Endodermal cell (in vitro differentiated cells): ENCODE data around the gene WNT10A. TPM values are rescaled to one million over a fixed set of nuclear protein-coding genes. Genes with fewer than 3 reads are reported as not detected.
"Not testable (repeated sequence)": the region's sequence is repeated elsewhere in the genome, so short reads cannot be mapped to it uniquely, and the experiment has no call there.

Source experiments
- DNase-seq: peaks from one replicate; pipeline ENCODE4 v3.0.0-alpha.2; 2017
- H3K27ac ChIP-seq: 2 replicates; pipeline ENCODE4 v1.5.1; 2013; ENCODE audit warnings: mild to moderate bottlenecking, low read depth, low read length, moderate library complexity
- H3K27me3 ChIP-seq: 2 replicates; pipeline ENCODE4 v1.6.1; 2013; ENCODE audit warnings: mild to moderate bottlenecking, low read length, moderate library complexity; ENCODE audit not compliant: insufficient read depth, control insufficient read depth, poor library complexity, severe bottlenecking
- H3K36me3 ChIP-seq: 2 replicates; pipeline ENCODE4 v1.7.0; 2013; ENCODE audit warnings: mild to moderate bottlenecking, low read length, moderate library complexity; ENCODE audit not compliant: control insufficient read depth, insufficient read depth
- H3K4me1 ChIP-seq: one replicate; pipeline ENCODE4 v1.7.0; 2013; ENCODE audit warnings: low read length; ENCODE audit not compliant: control insufficient read depth, insufficient read depth
- H3K4me3 ChIP-seq: 2 replicates; pipeline ENCODE4 v1.5.1; 2013; ENCODE audit warnings: mild to moderate bottlenecking, low read length, moderate library complexity
- H3K9ac ChIP-seq: 2 replicates; pipeline ENCODE4 v1.6.1; 2013; ENCODE audit warnings: mild to moderate bottlenecking, low read length, moderate library complexity; ENCODE audit not compliant: poor library complexity, severe bottlenecking; ENCODE audit errors: extremely low read depth
- H3K9me3 ChIP-seq: 2 replicates; pipeline ENCODE4 v1.6.1; 2013; ENCODE audit warnings: mild to moderate bottlenecking, low read length, moderate library complexity; ENCODE audit not compliant: control insufficient read depth
- H3K27ac Mint-ChIP-seq: 2 replicates; pipeline ENCODE4 v1.8.0; 2020; ENCODE audit warnings: mixed read lengths
- H3K27me3 Mint-ChIP-seq: 2 replicates; pipeline ENCODE4 v1.8.0; 2021; ENCODE audit warnings: mild to moderate bottlenecking, mixed read lengths; ENCODE audit not compliant: insufficient read depth
- H3K36me3 Mint-ChIP-seq: 2 replicates; pipeline ENCODE4 v1.8.0; 2020; ENCODE audit warnings: low read depth, mixed read lengths
- H3K4me1 Mint-ChIP-seq: 2 replicates; pipeline ENCODE4 v1.8.0; 2020; ENCODE audit warnings: mixed read lengths
- H3K4me3 Mint-ChIP-seq: 2 replicates; pipeline ENCODE4 v1.8.0; 2020; ENCODE audit warnings: mild to moderate bottlenecking, moderate library complexity, mixed read lengths
- H3K9me3 Mint-ChIP-seq: 2 replicates; pipeline ENCODE4 v1.8.0; 2020; ENCODE audit warnings: mild to moderate bottlenecking, mixed read lengths
- CTCF ChIP-seq: fragments of 200-600 bp; sonication (generic); conservative IDR thresholded peaks from 2 replicates; pipeline ENCODE4 v1.5.0; 2021; ENCODE audit warnings: antibody characterized with exemption, mild to moderate bottlenecking
- WGBS, 2 experiments: methylation state at CpG; one replicate each; pipeline versions ENCODE4 v1.1.5 to v1.1.7; 2013; ENCODE audit warnings: missing lambda C conversion rate in 2 of 2, mixed read lengths in 1 of 2; ENCODE audit not compliant: insufficient coverage in 1 of 2, insufficient read length in 1 of 2; 5-methylcytosine and 5-hydroxymethylcytosine counted together
- total RNA-seq, 2 donors: library from RNA; stranded (reverse); fragmentation: NEBNext Ultra II Directional in 1 of 2; extraction: Animal tissue kit (Norgen Biotek cat#: 25700) in 1 of 2; gene quantifications; 2 replicates in 1 of 2; 3 replicates in 1 of 2; pipeline ENCODE4 v1.2.1, GENCODE V29; 2021

Gene WNT10A
- total RNA-seq, 2 donors from 2014 or later, result not detected

GRCh38 chr2:218837495-218837894 lies 43.2 kb upstream of the WNT10A start:
- H3K4me1 Mint-ChIP-seq, result peaks cover 11% of the 10 kb centered on the region
- no peak overlapping the region for H3K27ac Mint-ChIP-seq
- Histone ChIP-seq H3K9me3 (no peaks in the 10 kb centered on the region), H3K4me1 (peaks cover 2% of the 10 kb centered on the region), H3K27ac (no peak overlapping the region), H3K36me3 (no peaks in the 10 kb centered on the region), H3K9ac (no peak overlapping the region), H3K4me3 (no peak overlapping the region), H3K27me3 (no peaks in the 10 kb centered on the region)
- peaks cover 24% of the 10 kb centered on the region for H3K27me3 Mint-ChIP-seq
- 100% methylated on average over 1 to 2 of the region's 2 CpGs for WGBS, 2 experiments
- H3K9me3 Mint-ChIP-seq, result peaks cover 1% of the 10 kb centered on the region
- no peak for TF ChIP-seq CTCF
- H3K4me3 Mint-ChIP-seq, result no peak overlapping the region
- no peaks in the 10 kb centered on the region for H3K36me3 Mint-ChIP-seq
- DNase-seq, result no peak

- WGBS, 2 experiments, result 78 to 80% methylated on average over 2 to 4 of the region's 4 CpGs
- H3K4me3 Mint-ChIP-seq, result no peak overlapping the region
- Histone ChIP-seq H3K27me3 (no peaks in the 10 kb centered on the region), H3K36me3 (no peaks in the 10 kb centered on the region), H3K27ac (no peak overlapping the region), H3K9me3 (no peaks in the 10 kb centered on the region), H3K4me3 (no peak overlapping the region), H3K9ac (no peak overlapping the region), H3K4me1 (no peaks in the 10 kb centered on the region)
- no peak overlapping the region for H3K27ac Mint-ChIP-seq
- no peak for DNase-seq
- H3K27me3 Mint-ChIP-seq, result peaks cover 28% of the 10 kb centered on the region
- no peak for TF ChIP-seq CTCF
- peaks cover 12% of the 10 kb centered on the region for H3K9me3 Mint-ChIP-seq
- no peaks in the 10 kb centered on the region for H3K36me3 Mint-ChIP-seq
- no peaks in the 10 kb centered on the region for H3K4me1 Mint-ChIP-seq
Observed at GRCh38 chr2:218839430-218839829, 41.2 kb upstream of the WNT10A start.

- H3K36me3 Mint-ChIP-seq, result no peaks in the 10 kb centered on the region
- no peaks in the 10 kb centered on the region for H3K4me1 ChIP-seq
- no peak for DNase-seq
- H3K27ac ChIP-seq, result no peak overlapping the region
- H3K9me3 ChIP-seq, result no peaks in the 10 kb centered on the region
- H3K4me3 Mint-ChIP-seq, result no peak overlapping the region
- H3K4me1 Mint-ChIP-seq, result no peaks in the 10 kb centered on the region
- peaks cover 28% of the 10 kb centered on the region for H3K27me3 Mint-ChIP-seq
- no peaks in the 10 kb centered on the region for H3K36me3 ChIP-seq
- no peak overlapping the region for H3K4me3 ChIP-seq
- 63 to 100% methylated on average over 1 of the region's 1 CpG for WGBS, 2 experiments
- H3K27ac Mint-ChIP-seq, result no peak overlapping the region
- H3K9ac ChIP-seq, result no peak overlapping the region
- TF ChIP-seq CTCF, result no peak
- H3K27me3 ChIP-seq, result no peaks in the 10 kb centered on the region
- H3K9me3 Mint-ChIP-seq, result peaks cover 17% of the 10 kb centered on the region
Observed at GRCh38 chr2:218839888-218840287, 40.8 kb upstream of the WNT10A start.

GRCh38 chr2:218844334-218844733 lies 36.3 kb upstream of the WNT10A start:
- not testable (repeated sequence) for H3K36me3 Mint-ChIP-seq, H3K27ac ChIP-seq, H3K27me3 ChIP-seq, H3K4me1 ChIP-seq, DNase-seq, H3K9me3 ChIP-seq, H3K4me3 Mint-ChIP-seq, H3K36me3 ChIP-seq, H3K4me1 Mint-ChIP-seq, H3K9ac ChIP-seq, H3K4me3 ChIP-seq, H3K27ac Mint-ChIP-seq
- H3K27me3 Mint-ChIP-seq, result peaks cover 18% of the 10 kb centered on the region
- peaks cover 33% of the 10 kb centered on the region for H3K9me3 Mint-ChIP-seq
- WGBS, 2 experiments, result 85% methylated on average over 5 of the region's 5 CpGs; no CpG with 5 or more reads in 1 of the 2 experiments

GRCh38 chr2:218846963-218847362 lies 33.7 kb upstream of the WNT10A start:
- not testable (repeated sequence) for H3K4me3 Mint-ChIP-seq, H3K4me1 Mint-ChIP-seq, H3K27me3 ChIP-seq, H3K4me3 ChIP-seq, H3K4me1 ChIP-seq, H3K36me3 ChIP-seq, H3K27ac ChIP-seq, H3K27ac Mint-ChIP-seq, DNase-seq, H3K9ac ChIP-seq, H3K36me3 Mint-ChIP-seq, H3K9me3 ChIP-seq
- Mint-ChIP-seq H3K9me3 (peaks cover 33% of the 10 kb centered on the region), H3K27me3 (peaks cover 18% of the 10 kb centered on the region)
- whole genome bisulfite sequencing, 2 experiments, result 89 to 91% methylated on average over 3 to 12 of the region's 18 CpGs
